Vagina (tissue), 2 donors: ENCODE measurements around the gene PPP2R3A.

Source experiments
- POLR2A ChIP-seq, 2 donors: fragments of 450-650 bp; IDR thresholded peaks; one replicate each; pipeline ENCODE4 v1.6.1; 2017; ENCODE audit warnings: antibody characterized with exemption in 2 of 2, mild to moderate bottlenecking in 2 of 2, moderate library complexity in 2 of 2
- POLR2AphosphoS5 ChIP-seq, 2 donors: sonication (generic); formaldehyde crosslinking; IDR thresholded peaks; one replicate each; pipeline ENCODE4 v1.9.0; 2017; ENCODE audit warnings: antibody characterized with exemption in 2 of 2, mild to moderate bottlenecking in 2 of 2, low read depth in 1 of 2; ENCODE audit not compliant: insufficient read depth in 1 of 2
- TF ChIP-seq, protein P1 (sequence below), 3 experiments: fragments of 450-650 bp in 2 of 3; fragments of 200-600 bp in 1 of 3; sonication (generic) in 1 of 3; IDR thresholded peaks; one replicate each; pipeline ENCODE4 v1.5.1; 2017 to 2019; ENCODE audit warnings: antibody characterized with exemption in 3 of 3, mild to moderate bottlenecking in 2 of 3, moderate library complexity in 2 of 3

DNA sequence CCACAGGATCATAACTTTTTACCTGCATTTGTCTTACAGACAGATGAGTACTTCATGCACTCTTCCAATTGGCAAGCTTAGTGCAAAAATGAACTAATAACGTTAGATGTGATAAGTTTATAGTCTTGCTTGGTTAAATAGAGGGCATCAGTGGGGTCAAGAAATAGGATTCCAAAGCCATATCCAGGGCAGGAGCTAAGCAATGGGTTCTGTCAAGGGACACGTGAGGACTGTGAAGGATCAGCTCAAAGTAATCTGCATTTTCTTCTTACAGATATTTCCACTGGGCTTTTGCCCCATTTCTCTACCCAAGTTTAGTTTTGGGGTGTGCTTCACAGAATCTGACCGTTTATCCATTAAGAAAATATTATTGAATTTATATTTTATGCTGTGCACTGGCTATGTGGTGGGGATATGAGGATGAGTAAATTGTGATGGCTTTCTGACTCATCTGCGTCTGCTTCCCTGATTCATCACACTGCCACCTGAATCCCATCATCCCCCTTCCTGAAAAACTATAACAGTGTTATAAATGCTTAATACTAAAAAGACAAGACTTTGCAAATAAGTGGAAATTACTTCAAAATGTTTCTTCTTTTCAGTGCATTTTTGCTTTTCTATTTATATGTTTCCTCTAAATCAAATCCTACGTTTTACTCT lies 17.5 kb downstream of the PPP2R3A start:
- TF ChIP-seq, protein P1, sequence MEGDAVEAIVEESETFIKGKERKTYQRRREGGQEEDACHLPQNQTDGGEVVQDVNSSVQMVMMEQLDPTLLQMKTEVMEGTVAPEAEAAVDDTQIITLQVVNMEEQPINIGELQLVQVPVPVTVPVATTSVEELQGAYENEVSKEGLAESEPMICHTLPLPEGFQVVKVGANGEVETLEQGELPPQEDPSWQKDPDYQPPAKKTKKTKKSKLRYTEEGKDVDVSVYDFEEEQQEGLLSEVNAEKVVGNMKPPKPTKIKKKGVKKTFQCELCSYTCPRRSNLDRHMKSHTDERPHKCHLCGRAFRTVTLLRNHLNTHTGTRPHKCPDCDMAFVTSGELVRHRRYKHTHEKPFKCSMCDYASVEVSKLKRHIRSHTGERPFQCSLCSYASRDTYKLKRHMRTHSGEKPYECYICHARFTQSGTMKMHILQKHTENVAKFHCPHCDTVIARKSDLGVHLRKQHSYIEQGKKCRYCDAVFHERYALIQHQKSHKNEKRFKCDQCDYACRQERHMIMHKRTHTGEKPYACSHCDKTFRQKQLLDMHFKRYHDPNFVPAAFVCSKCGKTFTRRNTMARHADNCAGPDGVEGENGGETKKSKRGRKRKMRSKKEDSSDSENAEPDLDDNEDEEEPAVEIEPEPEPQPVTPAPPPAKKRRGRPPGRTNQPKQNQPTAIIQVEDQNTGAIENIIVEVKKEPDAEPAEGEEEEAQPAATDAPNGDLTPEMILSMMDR (IDR thresholded peaks at IDR 0.05) = no peak
- TF ChIP-seq POLR2A (IDR thresholded peaks at IDR 0.05) (no peak), POLR2AphosphoS5 (IDR thresholded peaks at IDR 0.05; ENCODE audit: insufficient read depth in 1 of 2, low read depth in 1 of 2) (no peak)
